Naive thymus-derived CD8-positive, alpha-beta T cell (primary cell): ENCODE data around the gene ITPKB. TPM values are rescaled to one million over a fixed set of nuclear protein-coding genes. Genes with fewer than 3 reads are reported as not detected.
"Not testable (repeated sequence)": the region's sequence is repeated elsewhere in the genome, so short reads cannot be mapped to it uniquely, and the experiment has no call there.

Experiments used
- ATAC-seq, 2 donors: fragments of 150-1000 bp; cut with Tn5 transposase in 1 of 2; sonication (Bioruptor Pico), chemical (Tn5 transposase) in 1 of 2; 1 replicate in 1 of 2; 2 replicates in 1 of 2; pipeline ENCODE4 v1.10.0; 2021; ENCODE audit warnings: mild to moderate bottlenecking in 2 of 2, moderate library complexity in 2 of 2
- POLR2A ChIA-PET: fragments of 350-600 bp; sonication (Branson Sonifier 250); formaldehyde crosslinking; loops from one replicate; lab custom pipeline; 2021; ENCODE audit warnings: antibody characterized with exemption; lab: Charles Lee
- DNase-seq, 10 donors: peaks; one replicate each; pipeline versions ENCODE4 v3.0.0 to v3.0.0-alpha.2; 2020 to 2022
- H3K27ac Mint-ChIP-seq, 10 donors: one replicate each; pipeline ENCODE4 v1.8.0; 2020 to 2022; ENCODE audit warnings: mild to moderate bottlenecking in 10 of 10, mixed read lengths in 10 of 10, moderate library complexity in 4 of 10, inconsistent platforms in 1 of 10
- H3K27me3 Mint-ChIP-seq, 5 donors: one replicate each; pipeline ENCODE4 v1.8.0; 2021 to 2022; ENCODE audit warnings: mixed read lengths in 5 of 5
- H3K36me3 Mint-ChIP-seq, 3 donors: one replicate each; pipeline ENCODE4 v1.8.0; 2020 to 2022; ENCODE audit warnings: mixed read lengths in 3 of 3, mild to moderate bottlenecking in 2 of 3, inconsistent platforms in 1 of 3
- H3K4me1 Mint-ChIP-seq, 4 donors: one replicate each; pipeline ENCODE4 v1.8.0; 2021 to 2022; ENCODE audit warnings: mixed read lengths in 4 of 4
- H3K4me3 Mint-ChIP-seq, 10 donors: one replicate each; pipeline ENCODE4 v1.8.0; 2020 to 2022; ENCODE audit warnings: mild to moderate bottlenecking in 10 of 10, mixed read lengths in 10 of 10, moderate library complexity in 6 of 10, inconsistent platforms in 1 of 10
- H3K9me3 Mint-ChIP-seq, 9 donors: one replicate each; pipeline ENCODE4 v1.8.0; 2020 to 2022; ENCODE audit warnings: mixed read lengths in 9 of 9, mild to moderate bottlenecking in 3 of 9, inconsistent platforms in 1 of 9, moderate library complexity in 1 of 9
- polyA plus RNA-seq, 3 donors: library from polyadenylated mRNA; unstranded; fragments of 300-500 nt; fragmentation: Illumina TruSeq; gene quantifications; one replicate each; pipeline ENCODE4 v1.2.3, GENCODE V29; 2021
- total RNA-seq, 8 experiments: library from RNA in 2 of 8; stranded (reverse) in 2 of 8; gene quantifications; one replicate each; pipeline ENCODE4 v1.2.3 and lab custom pipeline; 2021 to 2026

The ITPKB gene
- total and polyA plus RNA-seq, 5 experiments from 2014 or later: 72.3 to 185 (median 74.3) TPM

DNA sequence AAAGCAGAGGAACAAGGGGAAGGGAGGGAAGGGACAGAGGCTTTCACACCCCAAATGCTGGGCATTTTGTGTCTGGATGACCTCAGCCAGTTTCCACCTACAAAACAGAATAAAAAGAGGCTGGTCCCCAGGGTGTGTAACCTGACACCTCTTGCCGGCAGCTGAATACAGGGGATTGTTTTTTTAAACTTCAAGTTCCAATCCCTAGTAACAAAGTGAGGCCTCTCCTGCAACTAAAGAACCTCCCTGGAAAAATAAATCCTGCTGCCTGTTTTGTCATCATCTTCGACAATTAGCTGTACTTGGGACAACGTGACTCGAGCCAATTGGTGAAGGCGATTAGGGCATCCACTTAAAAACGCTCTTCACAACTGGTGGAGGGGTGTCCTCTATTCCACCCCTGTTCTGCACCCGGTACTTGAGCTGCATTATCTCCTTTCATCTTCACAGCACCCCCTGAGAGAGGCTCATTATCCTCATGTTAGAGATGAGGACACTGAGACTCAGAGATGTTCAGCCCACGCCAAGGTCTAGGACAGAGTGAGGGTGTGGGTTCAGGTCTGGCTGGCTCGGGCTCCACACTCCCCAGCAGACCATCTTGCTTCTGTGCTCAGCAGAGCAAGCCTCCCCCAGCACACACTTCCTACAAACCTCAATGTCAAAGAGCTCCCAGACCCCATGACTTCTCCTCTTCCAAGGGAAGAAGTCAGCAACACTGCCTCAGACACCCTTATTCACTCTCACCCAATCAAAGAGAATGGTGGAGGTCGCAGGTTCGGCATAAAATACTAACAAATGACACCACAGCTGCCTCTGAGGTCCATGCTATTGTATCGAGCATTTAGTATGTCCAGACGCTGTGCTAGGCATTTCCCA is 15.2 kb downstream of the ITPKB start:
- Mint-ChIP-seq H3K27ac (peak overlapping the region; percentile 86 to 98 (median 97)), H3K27me3 (no peaks in the 10 kb centered on the region), H3K36me3 (peaks cover 6 to 89% (median 20%) of the 10 kb centered on the region in 3 donors), H3K9me3 (no peaks in the 10 kb centered on the region), H3K4me3 (peak overlapping the region; percentile 78 to 99 (median 95)), H3K4me1 (peaks cover 62 to 98% (median 96%) of the 10 kb centered on the region in 4 donors)
- peak; percentile 15 to 36 for ATAC-seq
- DNase-seq: peak in 1 of 10 donors; percentile 19
- POLR2A ChIA-PET: interaction anchor here (1.1 to 2.3 kb wide), 2 partner anchors 46 to 56 kb away, joined by 3 to 7 read pairs; no protein-coding TSS in a partner anchor

DNA sequence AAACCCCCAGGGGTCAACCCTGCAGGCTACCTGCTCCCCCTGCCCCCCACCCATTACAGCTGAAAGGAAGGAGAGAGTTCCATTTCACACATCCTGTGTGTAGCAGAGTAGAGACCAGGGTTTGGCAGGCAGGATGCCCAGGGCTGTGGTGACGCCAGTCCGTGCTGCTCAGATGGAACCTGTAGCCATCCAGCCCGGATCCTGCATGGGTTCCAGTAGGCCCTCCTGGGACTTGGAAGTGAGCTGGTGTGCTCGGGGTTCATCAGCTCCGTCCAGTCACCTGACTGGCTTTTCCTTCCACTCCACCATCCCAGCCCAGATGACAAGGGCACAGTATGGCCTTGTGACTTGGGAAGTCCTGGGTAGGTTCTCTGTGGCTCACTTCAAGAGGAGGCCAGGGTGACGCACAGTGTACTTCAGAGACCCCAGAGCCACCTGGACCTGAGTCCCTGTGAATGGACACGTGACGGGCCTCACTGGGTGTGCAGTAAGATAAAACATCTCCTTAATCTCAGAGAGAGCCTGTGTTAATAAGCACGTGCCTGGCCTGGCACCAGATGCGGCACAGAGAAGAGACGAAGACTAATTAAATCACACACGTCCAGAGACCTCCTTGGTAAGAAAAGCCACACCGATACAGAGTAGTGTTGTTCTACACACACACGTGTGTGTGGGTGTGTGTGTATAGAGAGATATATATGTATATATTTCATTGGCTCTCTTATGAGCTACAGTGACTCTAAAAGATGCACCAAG is 16.0 kb downstream of the ITPKB start:
- no peaks in the 10 kb centered on the region for H3K27me3 Mint-ChIP-seq
- ATAC-seq (peak; percentile 24 to 51), DNase-seq (peak in 2 of 10 donors; percentile 38 to 53)
- peak overlapping the region; percentile 78 to 99 (median 93) for H3K4me3 Mint-ChIP-seq
- no peaks in the 10 kb centered on the region for H3K9me3 Mint-ChIP-seq
- peaks cover 6 to 89% (median 22%) of the 10 kb centered on the region in 3 donors for H3K36me3 Mint-ChIP-seq
- peak overlapping the region; percentile 86 to 98 (median 97) for H3K27ac Mint-ChIP-seq
- POLR2A ChIA-PET: interaction anchor here (0.8 to 2.3 kb wide), 10 partner anchors 26 to 90 kb away, joined by 3 to 7 read pairs (median 4); no protein-coding TSS in a partner anchor
- H3K4me1 Mint-ChIP-seq: peaks cover 59 to 98% (median 96%) of the 10 kb centered on the region in 4 donors

- POLR2A ChIA-PET: interaction anchor here (0.8 to 2.3 kb wide), 9 partner anchors 25 to 89 kb away, joined by 3 to 7 read pairs (median 4); no protein-coding TSS in a partner anchor
- peak; percentile 16 to 23 for ATAC-seq
These were observed 16.7 kb downstream of the ITPKB start for GRCh38 chr1:226722240-226722900.

DNA sequence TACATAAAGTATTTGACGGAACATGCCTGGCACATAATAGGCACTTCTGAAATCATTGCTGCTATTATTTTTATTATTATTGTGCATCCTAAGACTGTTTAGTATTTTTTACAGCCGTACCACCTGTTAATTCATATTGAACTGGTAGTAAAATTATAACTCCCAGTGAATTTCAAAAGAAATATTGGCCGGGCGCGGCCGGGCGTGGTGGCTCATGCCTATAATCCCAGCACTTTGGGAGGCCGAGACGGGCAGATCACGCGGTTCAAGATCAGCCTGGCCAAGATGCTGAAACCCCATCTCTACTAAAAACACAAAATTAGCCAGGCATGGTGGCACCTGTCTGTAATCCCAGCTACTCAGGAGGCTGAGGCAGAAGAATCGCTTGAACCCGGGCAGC is 18.5 kb downstream of the ITPKB start:
- Mint-ChIP-seq H3K4me1 (peaks cover 48 to 97% (median 94%) of the 10 kb centered on the region in 4 donors), H3K27ac (peak overlapping the region; percentile 67 to 98 (median 94)), H3K4me3 (peak overlapping the region in 8 of 10 donors; percentile 26 to 90 (median 75)), H3K36me3 (peaks cover 0 to 78% (median 12%) of the 10 kb centered on the region in 3 donors)
- not testable (repeated sequence) for ATAC-seq, H3K27me3 Mint-ChIP-seq, H3K9me3 Mint-ChIP-seq, DNase-seq
- POLR2A ChIA-PET: interaction anchor here (0.7 to 1.9 kb wide), 2 partner anchors 59 to 67 kb away, joined by 3 to 5 read pairs; no protein-coding TSS in a partner anchor

More at GRCh38 chr1:226722240-226722900, 16.7 kb downstream of the ITPKB start:
- peaks cover 6 to 89% (median 22%) of the 10 kb centered on the region in 3 donors for H3K36me3 Mint-ChIP-seq
- no peaks in the 10 kb centered on the region for H3K27me3 Mint-ChIP-seq
- no peaks in the 10 kb centered on the region for H3K9me3 Mint-ChIP-seq
- H3K4me1 Mint-ChIP-seq: peaks cover 55 to 98% (median 96%) of the 10 kb centered on the region in 4 donors
- DNase-seq: peak in 1 of 10 donors; percentile 36
- peak overlapping the region; percentile 78 to 99 (median 93) for H3K4me3 Mint-ChIP-seq
- H3K27ac Mint-ChIP-seq: peak overlapping the region; percentile 86 to 98 (median 97)

DNA sequence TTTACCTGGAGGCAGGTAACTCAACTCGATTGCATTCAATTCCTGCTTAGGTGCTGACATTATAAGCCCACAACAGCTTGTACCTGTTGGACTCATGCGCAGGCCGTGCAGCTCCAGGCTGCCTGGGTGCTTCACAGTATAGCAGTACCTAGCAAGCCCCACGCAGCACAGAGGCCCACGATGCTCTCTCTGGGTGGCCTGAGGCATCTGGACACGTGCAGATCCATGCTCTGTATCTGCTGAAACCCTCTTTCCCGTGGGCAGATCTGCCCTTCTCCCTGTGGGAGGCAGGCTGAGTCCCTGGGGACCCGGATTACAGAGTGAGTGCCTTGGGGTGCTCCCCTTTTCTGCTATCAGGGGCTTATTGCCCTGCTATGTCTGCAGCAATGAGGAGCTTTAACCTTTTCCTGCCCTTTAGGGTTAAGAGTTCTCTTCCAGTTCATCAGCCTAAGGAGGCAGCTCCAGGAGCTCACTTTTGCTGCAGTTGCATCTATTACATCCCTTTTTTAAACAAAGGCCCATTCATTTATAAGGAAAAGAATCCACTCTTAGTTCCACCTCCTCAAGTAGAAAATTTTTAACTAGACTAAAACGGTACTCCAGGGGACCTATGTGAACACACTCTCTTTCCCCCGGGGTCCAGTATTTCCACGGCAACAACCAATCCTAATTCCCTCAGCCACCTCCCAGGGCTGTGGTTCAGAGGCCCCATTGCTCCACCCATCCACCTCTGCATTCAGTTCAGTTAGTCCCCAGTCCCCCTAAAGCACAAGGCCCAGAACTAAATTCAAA is 19.3 kb downstream of the ITPKB start:
- Mint-ChIP-seq H3K4me1 (peaks cover 50 to 97% (median 94%) of the 10 kb centered on the region in 4 donors), H3K27ac (peak overlapping the region; percentile 86 to 98 (median 94)), H3K4me3 (peak overlapping the region; percentile 43 to 90 (median 75)), H3K36me3 (peaks cover 0 to 74% (median 7%) of the 10 kb centered on the region in 3 donors), H3K27me3 (no peaks in the 10 kb centered on the region), H3K9me3 (no peaks in the 10 kb centered on the region)
- POLR2A ChIA-PET: interaction anchor here (0.6 to 1.9 kb wide), 3 partner anchors 42 to 78 kb away, joined by 3 to 5 read pairs (median 5); no protein-coding TSS in a partner anchor
- DNase-seq: no peak
- ATAC-seq: peak; percentile 4 to 17

- Mint-ChIP-seq H3K4me1 (peaks cover 51 to 97% (median 94%) of the 10 kb centered on the region in 4 donors), H3K27me3 (no peaks in the 10 kb centered on the region), H3K27ac (peak overlapping the region; percentile 86 to 99 (median 94)), H3K9me3 (peaks cover 0 to 7% (median 0%) of the 10 kb centered on the region in 9 donors), H3K36me3 (peaks cover 5 to 67% (median 20%) of the 10 kb centered on the region in 3 donors), H3K4me3 (peak overlapping the region; percentile 66 to 90 (median 77))
- DNase-seq: peak in 1 of 10 donors; percentile 50
- POLR2A ChIA-PET: interaction anchor here (0.7 to 1.1 kb wide), 5 partner anchors 22 to 1446 kb away, joined by 3 to 7 read pairs (median 3); no protein-coding TSS in a partner anchor
- peak; percentile 37 to 39 for ATAC-seq
These were observed 21.7 kb downstream of the ITPKB start for GRCh38 chr1:226717256-226717909.

DNA sequence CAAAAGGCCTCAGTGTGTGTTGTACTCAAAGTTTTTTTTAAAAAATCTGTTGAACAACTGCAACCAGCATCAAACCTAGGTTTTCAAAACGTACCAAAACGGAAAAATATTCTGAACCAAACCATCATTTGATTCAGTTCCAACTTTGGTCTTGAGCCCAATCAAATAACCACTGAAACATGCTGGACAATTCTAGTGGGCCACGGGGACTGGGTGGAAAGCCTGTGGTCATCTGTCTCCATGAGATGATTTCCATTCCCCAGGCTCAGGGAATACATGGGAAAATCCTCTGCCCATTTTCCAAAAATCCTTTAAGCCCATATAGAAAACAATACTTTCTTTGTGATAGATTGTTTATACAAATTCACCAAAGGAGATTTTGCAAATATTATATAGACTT is 22.5 kb downstream of the ITPKB start:
- no peak for DNase-seq
- POLR2A ChIA-PET: interaction anchor here (0.6 to 1.0 kb wide), 2 partner anchors 24 to 25 kb away, joined by 3 read pairs; no protein-coding TSS in a partner anchor
- peaks cover 0 to 7% (median 0%) of the 10 kb centered on the region in 9 donors for H3K9me3 Mint-ChIP-seq
- H3K4me3 Mint-ChIP-seq: peak overlapping the region; percentile 66 to 90 (median 77)
- peaks cover 46 to 97% (median 94%) of the 10 kb centered on the region in 4 donors for H3K4me1 Mint-ChIP-seq
- no peak for ATAC-seq
- peak overlapping the region; percentile 86 to 99 (median 94) for H3K27ac Mint-ChIP-seq
- no peaks in the 10 kb centered on the region for H3K27me3 Mint-ChIP-seq
- peaks cover 5 to 59% (median 20%) of the 10 kb centered on the region in 3 donors for H3K36me3 Mint-ChIP-seq

GRCh38 chr1:226714148-226714547 is 24.9 kb downstream of the ITPKB start:
- peak overlapping the region in 9 of 10 donors; percentile 45 to 89 (median 68) for H3K4me3 Mint-ChIP-seq
- ATAC-seq: no peak
- DNase-seq: no peak
- peaks cover 0 to 5% (median 0%) of the 10 kb centered on the region in 5 donors for H3K27me3 Mint-ChIP-seq
- POLR2A ChIA-PET: interaction anchor here (0.7 to 1.2 kb wide), 4 partner anchors 9 to 53 kb away, joined by 3 to 4 read pairs (median 4); no protein-coding TSS in a partner anchor
- peaks cover 0 to 11% (median 0%) of the 10 kb centered on the region in 9 donors for H3K9me3 Mint-ChIP-seq
- H3K36me3 Mint-ChIP-seq: peaks cover 5 to 55% (median 20%) of the 10 kb centered on the region in 3 donors
- peak overlapping the region; percentile 89 to 100 (median 95) for H3K27ac Mint-ChIP-seq
- H3K4me1 Mint-ChIP-seq: peaks cover 53 to 99% (median 98%) of the 10 kb centered on the region in 4 donors

DNA sequence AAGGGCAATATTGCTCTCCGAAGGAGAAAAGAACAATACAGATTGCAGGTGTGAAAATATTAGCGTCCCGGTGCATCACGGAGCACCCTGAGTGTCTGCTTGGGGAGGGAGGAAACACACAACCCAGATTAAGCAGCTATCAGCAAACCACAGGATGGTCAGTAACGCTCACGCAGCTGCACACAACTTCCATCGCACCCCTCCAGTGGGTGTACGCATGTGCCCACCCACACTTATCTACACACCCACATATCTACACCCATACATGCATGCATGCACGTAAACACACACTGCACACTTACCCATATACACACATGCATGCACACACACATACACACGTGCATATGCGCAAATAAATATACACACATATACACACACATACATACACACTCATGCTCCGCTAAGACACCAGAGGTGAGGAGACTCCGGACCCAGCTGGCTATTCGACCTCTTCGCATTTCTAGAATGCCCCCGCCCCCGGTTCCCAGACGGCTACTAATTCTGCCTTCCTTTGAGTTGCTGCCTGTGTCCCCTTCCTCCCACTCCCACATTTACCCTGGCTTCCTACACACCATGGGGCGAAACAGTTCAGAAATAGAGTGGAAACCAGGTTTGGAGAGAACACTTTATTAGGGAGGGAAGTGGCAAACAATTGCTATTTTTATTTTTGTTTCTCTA is 26.2 kb downstream of the ITPKB start:
- Mint-ChIP-seq H3K4me1 (peaks cover 56 to 99% (median 98%) of the 10 kb centered on the region in 4 donors), H3K36me3 (peaks cover 5 to 52% (median 15%) of the 10 kb centered on the region in 3 donors), H3K27ac (peak overlapping the region; percentile 89 to 100 (median 95)), H3K27me3 (peaks cover 0 to 5% (median 0%) of the 10 kb centered on the region in 5 donors), H3K9me3 (peaks cover 0 to 11% (median 0%) of the 10 kb centered on the region in 9 donors), H3K4me3 (peak overlapping the region; percentile 67 to 89 (median 82))
- ATAC-seq (no peak), DNase-seq (peak in 1 of 10 donors; percentile 24)
- POLR2A ChIA-PET: interaction anchor here (0.5 to 2.1 kb wide), 7 partner anchors 10 to 227 kb away, joined by 3 to 11 read pairs (median 4); partner anchors contain the start of gene COQ8A
